ENCODE data around the gene DNASE1L3.
"Not testable (repeated sequence)": the region's sequence is repeated elsewhere in the genome, so short reads cannot be mapped to it uniquely, and the experiment has no call there.

DNASE1L3 gene

GRCh38 chr3:58246148-58247047 lies 35.6 kb upstream of the DNASE1L3 start:
- no CpG with 5 or more reads among the region's 8 CpGs for WGBS (ENCODE audit: insufficient coverage, insufficient read length)
- DNase-seq (ENCODE audit: low read depth, low spot score): no peak
- no peaks in the 10 kb centered on the region for H3K36me3 ChIP-seq (ENCODE audit: control insufficient read depth, insufficient read depth, low read length)
- H3K27ac ChIP-seq (ENCODE audit: low read length): no peak overlapping the region
- no peaks in the 10 kb centered on the region for H3K4me1 ChIP-seq (ENCODE audit: control insufficient read depth, insufficient read depth, low read length)
- H3K27me3 ChIP-seq (ENCODE audit: control insufficient read depth, insufficient read depth, low read length): no peaks in the 10 kb centered on the region
- no peaks in the 10 kb centered on the region for H3K9me3 ChIP-seq (ENCODE audit: control insufficient read depth, insufficient read depth, low read length)
- no peak overlapping the region for H3K4me3 ChIP-seq (ENCODE audit: low read length)

- DNase-seq (ENCODE audit: low read depth, low spot score): no peak
- no peaks in the 10 kb centered on the region for H3K9me3 ChIP-seq (ENCODE audit: control insufficient read depth, insufficient read depth, low read length)
- H3K27me3 ChIP-seq (ENCODE audit: control insufficient read depth, insufficient read depth, low read length): no peaks in the 10 kb centered on the region; the same call in 1 of the 2 replicates
- H3K27ac ChIP-seq (ENCODE audit: low read length): no peak overlapping the region
- WGBS (ENCODE audit: insufficient coverage, insufficient read length): no CpG with 5 or more reads among the region's 6 CpGs
- H3K36me3 ChIP-seq (ENCODE audit: control insufficient read depth, insufficient read depth, low read length): no peaks in the 10 kb centered on the region
- no peak overlapping the region for H3K4me3 ChIP-seq (ENCODE audit: low read length)
- H3K4me1 ChIP-seq (ENCODE audit: control insufficient read depth, insufficient read depth, low read length): no peaks in the 10 kb centered on the region
These were observed 33.3 kb upstream of the DNASE1L3 start for GRCh38 chr3:58243976-58244585.

DNA sequence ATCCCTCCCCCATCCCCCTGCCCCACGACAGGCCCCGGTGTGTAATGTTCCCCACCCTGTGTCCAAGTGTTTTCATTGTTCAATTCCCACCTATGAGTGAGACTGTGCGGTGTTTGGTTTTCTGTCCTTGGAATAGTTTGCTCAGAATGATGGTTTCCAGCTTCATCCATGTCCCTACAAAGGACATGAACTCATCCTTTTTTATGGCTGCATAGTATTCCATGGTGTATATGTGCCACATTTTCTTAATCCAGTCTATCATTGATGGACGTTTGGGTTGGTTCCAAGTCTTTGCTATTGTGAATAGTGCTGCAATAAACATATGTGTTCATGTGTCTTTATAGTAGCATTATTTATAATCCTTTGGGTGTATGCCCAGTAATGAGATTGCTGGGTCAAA lies 32.1 kb upstream of the DNASE1L3 start:
- H3K27ac ChIP-seq (ENCODE audit: low read length); DNase-seq (ENCODE audit: low read depth, low spot score); H3K4me1 ChIP-seq (ENCODE audit: control insufficient read depth, insufficient read depth, low read length); H3K36me3 ChIP-seq (ENCODE audit: control insufficient read depth, insufficient read depth, low read length); H3K9me3 ChIP-seq (ENCODE audit: control insufficient read depth, insufficient read depth, low read length); H3K27me3 ChIP-seq (ENCODE audit: control insufficient read depth, insufficient read depth, low read length); H3K4me3 ChIP-seq (ENCODE audit: low read length): not testable (repeated sequence)
- no CpG with 5 or more reads among the region's 4 CpGs for WGBS (ENCODE audit: insufficient coverage, insufficient read length)

DNA sequence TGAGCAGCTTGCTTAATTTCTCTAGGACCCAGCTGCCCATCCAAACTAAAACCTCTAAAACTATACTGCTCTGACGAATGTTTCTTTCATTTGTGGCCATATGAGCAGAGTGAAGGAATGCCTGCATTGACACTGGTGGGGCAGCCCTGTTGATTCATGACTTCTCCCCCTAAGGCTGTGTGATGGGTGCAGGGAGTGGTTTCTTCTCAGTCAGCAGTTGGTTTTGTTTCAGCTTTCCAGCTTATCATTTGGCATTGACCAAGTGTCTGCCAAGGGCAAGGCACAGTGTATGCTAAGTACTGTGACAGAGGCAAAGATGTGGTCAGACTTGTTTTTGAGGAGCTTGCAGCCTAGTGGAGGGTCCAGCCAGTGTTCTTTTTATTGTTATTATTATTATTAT lies 31.6 kb upstream of the DNASE1L3 start:
- Histone ChIP-seq H3K27ac (ENCODE audit: low read length) (no peak overlapping the region), H3K4me3 (ENCODE audit: low read length) (no peak overlapping the region), H3K36me3 (ENCODE audit: control insufficient read depth, insufficient read depth, low read length) (no peaks in the 10 kb centered on the region), H3K4me1 (ENCODE audit: control insufficient read depth, insufficient read depth, low read length) (no peaks in the 10 kb centered on the region), H3K9me3 (ENCODE audit: control insufficient read depth, insufficient read depth, low read length) (no peaks in the 10 kb centered on the region), H3K27me3 (ENCODE audit: control insufficient read depth, insufficient read depth, low read length) (peaks cover 4% of the 10 kb centered on the region; the same call in 1 of the 2 replicates)
- no peak for DNase-seq (ENCODE audit: low read depth, low spot score)
- no CpG with 5 or more reads among the region's 1 CpG for WGBS (ENCODE audit: insufficient coverage, insufficient read length)

DNA sequence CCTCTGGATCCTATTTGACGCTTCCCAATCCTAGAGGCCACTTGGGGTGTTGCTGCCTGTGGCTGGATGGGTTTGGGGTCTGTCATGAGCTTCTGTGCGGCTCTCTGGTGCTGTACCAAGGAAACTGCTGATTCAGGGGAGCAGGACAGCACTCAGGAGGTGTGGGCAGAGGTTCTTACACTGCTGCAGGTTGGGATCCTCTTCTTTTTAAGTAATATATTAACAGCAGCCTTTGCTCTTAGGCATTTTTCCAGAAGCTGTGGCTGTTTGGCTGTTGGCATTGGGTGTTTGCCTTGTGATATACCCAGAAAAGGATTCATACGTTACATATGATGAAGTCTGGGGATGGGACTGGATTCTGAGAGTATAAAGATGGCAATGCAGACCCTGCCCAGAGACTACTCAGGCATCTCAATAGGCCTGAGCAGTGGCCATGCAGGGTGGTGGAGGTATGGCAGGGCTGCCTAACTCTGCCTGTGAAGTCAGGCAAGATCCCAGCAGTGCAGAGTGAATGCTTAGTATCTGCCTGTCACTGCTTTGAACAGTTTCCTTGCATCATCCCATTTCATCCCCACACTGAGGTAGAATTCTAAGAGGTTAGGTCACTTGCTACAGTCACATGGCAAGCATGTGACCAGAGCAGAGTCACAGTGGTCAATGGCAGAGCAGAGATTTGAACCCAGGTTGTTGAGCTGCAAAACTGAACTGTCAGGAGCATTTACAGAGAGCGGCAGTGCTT lies 30.7 kb upstream of the DNASE1L3 start:
- no peak overlapping the region for H3K4me3 ChIP-seq (ENCODE audit: low read length)
- no CpG with 5 or more reads among the region's 4 CpGs for WGBS (ENCODE audit: insufficient coverage, insufficient read length)
- H3K4me1 ChIP-seq (ENCODE audit: control insufficient read depth, insufficient read depth, low read length): no peaks in the 10 kb centered on the region
- H3K36me3 ChIP-seq (ENCODE audit: control insufficient read depth, insufficient read depth, low read length): no peaks in the 10 kb centered on the region
- no peak for DNase-seq (ENCODE audit: low read depth, low spot score)
- H3K27me3 ChIP-seq (ENCODE audit: control insufficient read depth, insufficient read depth, low read length): peaks cover 4% of the 10 kb centered on the region; the same call in 1 of the 2 replicates
- H3K27ac ChIP-seq (ENCODE audit: low read length): no peak overlapping the region
- no peaks in the 10 kb centered on the region for H3K9me3 ChIP-seq (ENCODE audit: control insufficient read depth, insufficient read depth, low read length)

GRCh38 chr3:58238830-58239229 lies 28.1 kb upstream of the DNASE1L3 start:
- DNase-seq (ENCODE audit: low read depth, low spot score): no peak
- no peaks in the 10 kb centered on the region for H3K36me3 ChIP-seq (ENCODE audit: control insufficient read depth, insufficient read depth, low read length)
- H3K4me3 ChIP-seq (ENCODE audit: low read length): no peak overlapping the region
- H3K4me1 ChIP-seq (ENCODE audit: control insufficient read depth, insufficient read depth, low read length): no peaks in the 10 kb centered on the region
- H3K27ac ChIP-seq (ENCODE audit: low read length): no peak overlapping the region
- 100% methylated on average over 3 of the region's 7 CpGs for WGBS (ENCODE audit: insufficient coverage, insufficient read length)
- H3K9me3 ChIP-seq (ENCODE audit: control insufficient read depth, insufficient read depth, low read length): no peaks in the 10 kb centered on the region
- peaks cover 8% of the 10 kb centered on the region; the same call in 1 of the 2 replicates for H3K27me3 ChIP-seq (ENCODE audit: control insufficient read depth, insufficient read depth, low read length)

DNA sequence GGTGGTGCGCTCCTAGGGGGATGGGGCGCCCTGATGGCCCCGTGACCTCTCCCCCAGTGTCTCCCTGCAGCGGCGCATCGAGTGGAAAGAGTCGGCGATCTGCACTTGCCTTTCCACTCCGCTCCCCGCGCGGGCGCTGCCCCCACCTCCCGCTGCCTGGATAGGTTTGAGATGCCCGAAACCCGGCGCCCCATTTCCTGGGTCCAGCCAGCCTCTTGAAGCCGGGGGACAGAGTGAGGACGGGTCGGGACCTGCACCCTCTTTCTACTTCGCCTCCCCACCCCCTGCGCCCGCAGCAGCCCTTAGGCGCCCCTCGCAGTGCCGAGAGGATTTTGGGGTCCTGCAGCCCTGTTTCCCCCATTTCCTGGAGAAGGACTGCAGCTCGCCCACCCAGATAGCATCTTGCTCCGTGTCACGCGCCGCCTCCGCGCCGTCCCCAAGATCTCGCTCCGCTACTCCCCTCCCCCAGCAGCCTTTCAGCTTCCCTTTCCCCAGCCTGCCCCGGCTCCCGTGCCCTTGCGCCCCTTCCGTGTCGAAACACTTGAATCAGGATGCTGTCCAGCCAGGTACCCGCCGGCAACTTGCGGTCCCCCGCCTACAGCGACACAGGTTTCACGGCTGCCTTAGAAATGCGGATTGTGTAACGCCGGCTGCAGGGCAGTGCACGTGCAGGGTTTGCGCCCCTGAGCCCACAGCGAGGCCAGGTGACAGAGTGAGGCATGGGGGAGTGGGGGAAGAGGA lies 27.3 kb upstream of the DNASE1L3 start:
- DNase-seq (ENCODE audit: low read depth, low spot score): no peak
- no CpG with 5 or more reads among the region's 53 CpGs for WGBS (ENCODE audit: insufficient coverage, insufficient read length)
- Histone ChIP-seq H3K4me1 (ENCODE audit: control insufficient read depth, insufficient read depth, low read length) (no peaks in the 10 kb centered on the region), H3K4me3 (ENCODE audit: low read length) (peak overlapping the region; percentile 55; the same call in 1 of the 2 replicates), H3K9me3 (ENCODE audit: control insufficient read depth, insufficient read depth, low read length) (no peaks in the 10 kb centered on the region), H3K27ac (ENCODE audit: low read length) (no peak overlapping the region), H3K36me3 (ENCODE audit: control insufficient read depth, insufficient read depth, low read length) (no peaks in the 10 kb centered on the region), H3K27me3 (ENCODE audit: control insufficient read depth, insufficient read depth, low read length) (peaks cover 8% of the 10 kb centered on the region; the same call in 1 of the 2 replicates)

DNA sequence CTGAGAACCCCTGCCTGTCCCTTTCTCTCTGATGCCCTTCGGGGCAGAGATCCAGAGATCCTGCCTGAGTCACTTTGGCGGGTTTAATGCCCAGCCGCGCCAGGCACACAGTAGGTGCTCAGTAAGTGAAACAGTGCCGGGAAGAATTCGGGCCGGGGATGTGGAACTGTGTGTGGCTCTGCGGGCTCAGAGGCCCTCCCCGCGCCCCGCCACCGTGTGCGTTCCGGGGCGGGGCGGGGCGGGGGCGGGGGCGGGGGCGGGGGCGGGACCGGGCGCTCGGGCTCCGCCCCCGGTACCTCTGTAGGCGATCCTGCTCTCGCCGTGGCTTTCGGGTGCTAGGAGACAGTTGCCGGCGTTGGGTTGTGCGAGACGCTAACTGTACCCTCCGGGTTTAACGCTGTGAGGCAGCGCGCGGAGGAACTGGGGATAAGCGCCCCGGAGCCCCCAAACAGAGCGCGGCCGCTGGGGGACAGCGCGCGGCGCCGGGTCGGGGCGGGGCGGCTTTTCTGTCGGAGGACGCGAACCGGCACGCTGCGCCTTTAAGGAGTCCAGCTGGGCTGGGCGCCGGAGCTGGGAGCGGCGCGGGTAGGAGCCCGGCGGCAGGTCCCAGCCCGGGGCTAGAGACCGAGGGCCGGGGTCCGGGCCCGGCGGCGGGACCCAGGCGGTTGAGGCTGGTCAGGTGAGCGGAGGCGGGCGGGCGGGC lies 26.6 kb upstream of the DNASE1L3 start, which contains the start of gene ABHD6:
ABHD6 (plus strand) TSS at position 555 of the 703 bp plus-strand sequence. CDS start 18,795 bp downstream, outside the sequence.
- Histone ChIP-seq H3K4me3 (ENCODE audit: low read length) (peak within 1 kb of the TSS; percentile 55; the same call in 1 of the 2 replicates), H3K27me3 (ENCODE audit: control insufficient read depth, insufficient read depth, low read length) (peaks cover 8% of the 10 kb centered on the region; the same call in 1 of the 2 replicates), H3K36me3 (ENCODE audit: control insufficient read depth, insufficient read depth, low read length) (no peaks in the 10 kb centered on the region), H3K9me3 (ENCODE audit: control insufficient read depth, insufficient read depth, low read length) (no peaks in the 10 kb centered on the region), H3K27ac (ENCODE audit: low read length) (no peak within 1 kb of the TSS), H3K4me1 (ENCODE audit: control insufficient read depth, insufficient read depth, low read length) (no peaks in the 10 kb centered on the region)
- DNase-seq (ENCODE audit: low read depth, low spot score): no peak
- WGBS (ENCODE audit: insufficient coverage, insufficient read length): no CpG with 5 or more reads among the region's 77 CpGs

DNA sequence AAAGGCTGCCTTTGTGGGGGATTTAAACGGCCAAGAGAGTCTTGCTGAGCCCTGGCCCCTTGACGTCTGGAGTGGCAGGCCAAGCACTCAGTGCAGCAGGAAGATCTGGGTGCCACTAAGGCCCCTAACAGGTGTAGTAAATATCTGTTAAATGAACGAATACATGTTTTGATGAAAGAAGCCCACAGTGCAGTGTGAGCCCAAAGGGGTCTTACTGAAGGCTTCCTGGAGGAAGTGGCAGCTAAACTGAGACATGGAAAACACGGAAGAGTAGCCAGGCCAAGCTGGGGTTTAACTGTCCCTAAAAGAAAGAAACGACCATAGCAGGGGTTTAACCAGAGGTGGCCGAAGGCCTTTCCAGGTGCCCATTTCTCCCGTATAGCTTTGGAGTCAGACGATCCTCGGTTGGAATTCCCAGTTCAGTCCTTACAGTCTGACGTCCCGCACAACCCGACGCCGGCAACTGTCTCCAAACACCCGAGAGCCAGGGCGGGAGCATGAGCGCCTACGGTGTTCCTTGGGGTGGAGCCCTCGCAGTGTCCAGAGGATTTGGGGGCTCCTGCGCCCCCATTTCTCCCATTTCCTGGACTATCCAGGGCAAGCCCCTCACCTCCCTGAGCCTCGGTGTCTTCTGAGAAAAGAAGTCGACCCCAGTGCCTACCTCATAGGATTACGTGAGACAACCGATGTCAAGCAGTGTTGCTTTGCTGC lies 25.9 kb upstream of the DNASE1L3 start:
- H3K36me3 ChIP-seq (ENCODE audit: control insufficient read depth, insufficient read depth, low read length): no peaks in the 10 kb centered on the region
- H3K9me3 ChIP-seq (ENCODE audit: control insufficient read depth, insufficient read depth, low read length): no peaks in the 10 kb centered on the region
- H3K27ac ChIP-seq (ENCODE audit: low read length): no peak overlapping the region
- no CpG with 5 or more reads among the region's 24 CpGs for WGBS (ENCODE audit: insufficient coverage, insufficient read length)
- peak overlapping the region; percentile 55; the same call in 1 of the 2 replicates for H3K4me3 ChIP-seq (ENCODE audit: low read length)
- no peak for DNase-seq (ENCODE audit: low read depth, low spot score)
- no peaks in the 10 kb centered on the region for H3K4me1 ChIP-seq (ENCODE audit: control insufficient read depth, insufficient read depth, low read length)
- peaks cover 8% of the 10 kb centered on the region; the same call in 1 of the 2 replicates for H3K27me3 ChIP-seq (ENCODE audit: control insufficient read depth, insufficient read depth, low read length)
